Tibial artery (tissue), 4 donors: ENCODE results near the gene CDAN1.

ENCODE experiments used
- DNase-seq, 2 donors: peaks; one replicate each; pipeline ENCODE4 v3.0.0-alpha.2; 2019
- H3K27ac ChIP-seq, 2 donors: fragments of 200-600 bp; sonication (generic) in 1 of 2; 1 replicate in 1 of 2; 2 replicates in 1 of 2; pipeline ENCODE4 v1.5.1; 2018 to 2019; ENCODE audit warnings: mild to moderate bottlenecking in 1 of 2
- H3K27me3 ChIP-seq, 2 donors: fragments of 200-600 bp; sonication (generic) in 1 of 2; one replicate each; pipeline versions ENCODE4 v1.5.1 to v1.6.0; 2016 to 2019
- H3K36me3 ChIP-seq, 3 donors: fragments of 200-600 bp; sonication (generic) in 2 of 3; one replicate each; pipeline ENCODE4 v1.5.1; 2016 to 2019; ENCODE audit warnings: mild to moderate bottlenecking in 2 of 3
- H3K4me1 ChIP-seq, 4 donors: fragments of 200-600 bp; sonication (generic) in 2 of 4; 1 replicate in 3 of 4; 2 replicates in 1 of 4; pipeline ENCODE4 v1.5.1; 2016 to 2019
- H3K4me3 ChIP-seq, 2 donors: fragments of 200-600 bp; sonication (generic) in 1 of 2; 1 replicate in 1 of 2; 2 replicates in 1 of 2; pipeline ENCODE4 v1.5.1; 2018 to 2019; ENCODE audit warnings: mild to moderate bottlenecking in 2 of 2
- H3K9me3 ChIP-seq, 3 donors: fragments of 200-600 bp; sonication (generic) in 1 of 3; one replicate each; pipeline ENCODE4 v1.5.1; 2016 to 2019
- intact Hi-C: fragments of 100-400 bp; cut with DNase I; formaldehyde crosslinking; loops from one replicate; pipeline ENCODE4 v1.15.0; 2023; ENCODE audit warnings: low total_unique reads
- TF ChIP-seq, protein P1 (sequence below), 2 experiments: fragments of 200-600 bp in 1 of 2; fragments of 450-650 bp in 1 of 2; IDR thresholded peaks; one replicate each; pipeline ENCODE4 v1.5.1; 2017 to 2019; ENCODE audit warnings: antibody characterized with exemption in 2 of 2, mild to moderate bottlenecking in 1 of 2, moderate library complexity in 1 of 2

CDAN1 gene

DNA sequence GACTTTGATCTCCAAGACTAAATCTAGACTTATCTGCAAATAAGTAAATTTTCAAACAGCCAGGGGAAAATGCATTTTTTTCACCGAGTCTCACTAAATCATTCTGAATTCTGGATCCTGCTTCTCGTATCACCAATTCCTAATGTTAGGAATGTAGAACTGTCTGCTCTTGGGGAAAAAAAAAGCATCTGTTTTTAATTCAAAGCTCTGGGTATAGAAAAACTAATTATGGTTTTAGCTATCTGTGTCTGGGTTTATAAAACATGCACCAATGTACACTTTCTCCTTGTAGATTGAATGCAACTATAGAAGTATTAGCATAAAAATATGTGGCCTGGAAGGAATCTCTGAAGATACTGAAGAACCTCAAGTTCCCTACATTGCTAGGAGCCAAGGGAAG is 4.8 kb upstream of the CDAN1 start:
- no peak for DNase-seq
- no peaks in the 10 kb centered on the region for H3K27me3 ChIP-seq
- peaks cover 0 to 8% (median 3%) of the 10 kb centered on the region in 4 donors for H3K4me1 ChIP-seq
- H3K27ac ChIP-seq, result no peak overlapping the region
- intact Hi-C loops, result no loop called here
- TF ChIP-seq, protein P1, sequence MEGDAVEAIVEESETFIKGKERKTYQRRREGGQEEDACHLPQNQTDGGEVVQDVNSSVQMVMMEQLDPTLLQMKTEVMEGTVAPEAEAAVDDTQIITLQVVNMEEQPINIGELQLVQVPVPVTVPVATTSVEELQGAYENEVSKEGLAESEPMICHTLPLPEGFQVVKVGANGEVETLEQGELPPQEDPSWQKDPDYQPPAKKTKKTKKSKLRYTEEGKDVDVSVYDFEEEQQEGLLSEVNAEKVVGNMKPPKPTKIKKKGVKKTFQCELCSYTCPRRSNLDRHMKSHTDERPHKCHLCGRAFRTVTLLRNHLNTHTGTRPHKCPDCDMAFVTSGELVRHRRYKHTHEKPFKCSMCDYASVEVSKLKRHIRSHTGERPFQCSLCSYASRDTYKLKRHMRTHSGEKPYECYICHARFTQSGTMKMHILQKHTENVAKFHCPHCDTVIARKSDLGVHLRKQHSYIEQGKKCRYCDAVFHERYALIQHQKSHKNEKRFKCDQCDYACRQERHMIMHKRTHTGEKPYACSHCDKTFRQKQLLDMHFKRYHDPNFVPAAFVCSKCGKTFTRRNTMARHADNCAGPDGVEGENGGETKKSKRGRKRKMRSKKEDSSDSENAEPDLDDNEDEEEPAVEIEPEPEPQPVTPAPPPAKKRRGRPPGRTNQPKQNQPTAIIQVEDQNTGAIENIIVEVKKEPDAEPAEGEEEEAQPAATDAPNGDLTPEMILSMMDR (IDR thresholded peaks at IDR 0.05), result no peak
- H3K4me3 ChIP-seq, result no peak overlapping the region
- H3K36me3 ChIP-seq, result peaks cover 8 to 9% (median 8%) of the 10 kb centered on the region in 3 donors
- no peaks in the 10 kb centered on the region for H3K9me3 ChIP-seq

DNA sequence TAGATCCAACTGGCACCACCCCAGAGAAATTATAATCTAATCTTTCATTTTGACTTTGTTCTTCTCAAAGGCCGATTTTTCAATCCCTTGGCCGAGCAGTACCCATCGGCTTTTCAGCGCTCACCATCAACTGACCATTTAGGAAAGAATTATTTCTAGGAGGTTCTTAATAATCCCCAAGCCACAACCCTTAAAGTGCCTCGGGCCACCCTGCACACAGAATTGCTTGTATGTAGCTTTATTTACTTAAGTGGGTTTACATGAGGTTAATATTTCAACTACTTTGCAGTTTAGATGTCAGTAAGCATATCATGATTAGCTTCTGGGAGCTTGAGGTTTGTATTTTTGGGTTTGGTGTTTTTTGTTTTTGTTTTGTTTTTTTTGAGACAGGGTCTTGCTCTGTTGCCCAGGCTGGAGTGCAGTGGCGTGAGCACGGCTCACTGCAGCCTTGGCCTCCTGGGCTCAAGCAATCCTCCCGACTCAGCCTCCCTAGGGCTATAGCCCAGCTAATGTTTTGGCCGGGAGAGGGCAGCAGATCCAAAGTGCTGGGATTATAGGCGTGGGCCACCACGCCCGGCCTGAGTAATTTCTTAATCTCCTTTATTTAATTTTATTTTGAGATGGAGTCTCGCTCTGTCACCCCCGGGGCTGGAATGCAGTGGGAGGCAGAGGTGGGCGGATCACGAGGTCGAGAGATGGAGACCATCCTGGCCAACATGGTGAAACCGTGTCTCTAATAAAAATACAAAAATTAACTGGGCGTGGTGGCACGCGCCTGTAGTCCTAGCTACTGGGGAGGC is 801 bp upstream of the CDAN1 start:
- Histone ChIP-seq H3K4me3 (peak overlapping the region; percentile 70 to 91), H3K36me3 (peaks cover 10 to 30% (median 22%) of the 10 kb centered on the region in 3 donors), H3K27ac (peak overlapping the region; percentile 82 to 83), H3K4me1 (peaks cover 0 to 23% (median 12%) of the 10 kb centered on the region in 4 donors), H3K9me3 (no peaks in the 10 kb centered on the region), H3K27me3 (no peaks in the 10 kb centered on the region)
- TF ChIP-seq, protein P1 (IDR thresholded peaks at IDR 0.05), result no peak
- intact Hi-C loops, result loop anchor here (10.0 kb wide), 1 partner anchor 187 kb away; the partner anchor contains the start of gene TTBK2
- peak; percentile 16 to 65 for DNase-seq

DNA sequence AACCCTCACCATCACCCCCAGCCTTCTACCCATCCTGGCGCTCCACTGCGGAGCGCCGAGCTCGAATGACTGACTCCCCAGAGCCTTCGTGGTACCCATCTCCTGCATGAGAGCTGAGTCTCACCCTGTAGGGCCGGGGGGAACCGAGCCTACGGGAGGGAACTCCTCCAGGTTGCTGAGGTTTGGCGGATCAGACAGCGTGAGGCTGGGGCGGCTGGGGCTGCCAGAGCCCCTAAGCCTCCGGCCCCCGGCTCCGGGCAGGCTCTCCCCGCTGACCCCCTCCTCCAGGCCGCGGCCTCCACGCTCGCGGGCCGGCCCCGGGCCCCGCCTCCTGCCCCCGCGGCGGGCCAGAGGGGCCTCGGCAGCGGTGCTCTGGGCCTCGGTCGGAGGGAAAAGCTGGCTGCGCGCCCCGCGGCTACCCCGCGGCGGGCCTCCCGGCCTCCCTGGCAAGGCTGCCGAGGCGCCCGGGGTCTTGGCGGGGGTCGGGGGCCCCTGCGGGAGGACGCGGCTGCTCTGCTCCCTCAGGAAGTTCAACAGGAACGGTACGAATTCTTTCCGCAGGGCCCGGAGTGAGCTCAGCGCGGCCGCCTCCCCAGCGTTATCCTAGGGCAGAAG is 643 bp downstream of the CDAN1 start:
- peak in 1 of 2 donors; percentile 17 for DNase-seq
- Histone ChIP-seq H3K4me1 (peaks cover 0 to 23% (median 12%) of the 10 kb centered on the region in 4 donors), H3K27me3 (no peaks in the 10 kb centered on the region), H3K9me3 (no peaks in the 10 kb centered on the region), H3K36me3 (peaks cover 18 to 44% (median 37%) of the 10 kb centered on the region in 3 donors), H3K27ac (peak overlapping the region; percentile 82 to 83), H3K4me3 (peak overlapping the region; percentile 70 to 91)
- TF ChIP-seq, protein P1 (IDR thresholded peaks at IDR 0.05), result no peak
- intact Hi-C loops, result loop anchor here (10.0 kb wide), 1 partner anchor 189 kb away; the partner anchor contains the start of gene TTBK2

DNA sequence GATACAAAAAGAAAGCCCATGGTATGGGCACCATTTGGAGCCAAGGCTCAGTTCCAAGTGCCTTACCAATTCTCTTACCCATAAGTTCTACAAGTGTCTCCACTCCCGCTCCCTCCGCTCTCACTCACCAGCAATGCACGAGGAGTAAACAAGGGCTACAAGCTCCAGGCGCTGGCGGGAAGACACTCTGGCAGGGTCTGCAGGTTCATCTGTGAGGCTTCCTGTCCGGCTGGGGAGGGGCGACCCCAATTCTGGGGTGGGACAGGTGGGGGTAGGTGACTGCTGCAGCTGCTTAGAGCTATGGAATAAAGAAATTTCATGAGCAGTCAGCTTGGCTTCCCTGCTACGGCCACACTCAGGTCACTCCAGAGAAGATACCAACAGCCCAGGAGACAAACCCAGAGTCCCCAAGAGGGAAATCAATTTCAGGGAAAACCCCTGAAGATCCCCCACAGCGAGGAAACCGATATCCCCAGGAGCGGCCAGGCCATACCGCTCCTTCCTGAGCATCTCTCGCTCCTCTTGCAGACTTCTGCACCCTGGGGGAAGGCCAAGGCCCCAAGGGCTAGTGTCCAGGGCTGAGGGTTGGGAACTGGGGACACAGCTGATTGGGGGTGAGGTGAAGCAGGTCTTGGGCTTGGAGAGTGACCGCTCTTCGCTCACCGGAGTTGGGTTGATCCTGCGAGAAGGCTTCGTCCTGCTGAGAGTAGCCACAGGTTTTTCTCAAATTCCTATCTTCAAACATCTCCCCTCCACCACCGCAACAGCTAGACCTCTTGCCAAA is 1.4 kb downstream of the CDAN1 start:
- peaks cover 0 to 23% (median 12%) of the 10 kb centered on the region in 4 donors for H3K4me1 ChIP-seq
- peak overlapping the region; percentile 82 to 83 for H3K27ac ChIP-seq
- H3K36me3 ChIP-seq, result peaks cover 18 to 51% (median 44%) of the 10 kb centered on the region in 3 donors
- no peaks in the 10 kb centered on the region for H3K9me3 ChIP-seq
- peak overlapping the region; percentile 70 to 91 for H3K4me3 ChIP-seq
- DNase-seq, result peak in 1 of 2 donors; percentile 66
- no peaks in the 10 kb centered on the region for H3K27me3 ChIP-seq
- intact Hi-C loops, result loop anchor here (10.0 kb wide), 1 partner anchor 189 kb away; the partner anchor contains the start of gene TTBK2
- TF ChIP-seq, protein P1 (IDR thresholded peaks at IDR 0.05), result no peak

DNA sequence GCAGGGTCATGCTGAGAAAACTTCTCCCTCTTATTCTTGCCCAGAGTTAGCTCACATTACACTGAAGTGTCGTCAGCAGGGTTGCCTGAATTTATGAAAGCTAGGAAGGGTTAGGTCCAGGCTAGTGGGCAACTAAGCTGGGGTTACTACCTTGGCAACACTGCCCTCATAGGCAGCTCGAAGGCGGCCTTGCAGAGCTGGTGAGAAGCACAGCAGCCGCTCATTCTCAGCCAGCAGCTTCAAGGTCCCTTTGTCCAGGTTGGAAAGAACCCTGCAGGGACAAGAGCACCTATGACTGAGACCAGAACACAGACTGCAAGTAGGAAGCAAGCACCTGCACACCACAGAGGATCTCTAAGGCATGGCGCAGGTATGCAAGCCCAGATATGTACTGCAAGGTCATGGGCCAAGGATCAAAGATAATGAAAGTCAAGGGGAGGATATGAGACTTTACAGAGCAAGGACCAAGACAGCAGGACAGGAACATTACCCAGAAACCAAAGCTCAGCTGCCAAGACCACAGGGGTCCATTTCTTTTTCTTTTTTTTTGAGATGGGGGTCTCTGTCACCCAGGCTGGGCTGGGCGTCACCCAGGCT is 2.8 kb downstream of the CDAN1 start:
- H3K27ac ChIP-seq, result no peak overlapping the region
- H3K4me1 ChIP-seq, result peaks cover 0 to 23% (median 12%) of the 10 kb centered on the region in 4 donors
- no peaks in the 10 kb centered on the region for H3K9me3 ChIP-seq
- TF ChIP-seq, protein P1 (IDR thresholded peaks at IDR 0.05), result no peak
- H3K4me3 ChIP-seq, result no peak overlapping the region
- H3K36me3 ChIP-seq, result peaks cover 23 to 65% (median 57%) of the 10 kb centered on the region in 3 donors
- intact Hi-C loops, result loop anchor here (10.0 kb wide), 1 partner anchor 191 kb away; the partner anchor contains the start of gene TTBK2
- H3K27me3 ChIP-seq, result no peaks in the 10 kb centered on the region
- peak in 1 of 2 donors; percentile 14 for DNase-seq
